Heart right ventricle (tissue), 16 donors: ENCODE data around the gene MESP2. TPM values are rescaled to one million over a fixed set of nuclear protein-coding genes. Genes with fewer than 3 reads are reported as not detected.
A peak's percentile ranks its signal among the peaks of the same experiment; 100 is the strongest.
"Not testable (repeated sequence)": the region's sequence is repeated elsewhere in the genome, so short reads cannot be mapped to it uniquely, and the experiment has no call there.

Experiments
- ATAC-seq, 8 donors: fragments of 200-7000 bp; cut with Tn5 transposase; one replicate each; pipeline ENCODE4 v1.9.1; 2020; ENCODE audit warnings: mild to moderate bottlenecking in 8 of 8, moderate library complexity in 8 of 8, moderate number of reproducible peaks in 1 of 8
- DNase-seq, 2 donors: peaks; one replicate each; pipeline ENCODE4 v3.0.0-alpha.2; 2020
- H3K27ac ChIP-seq, 10 donors: fragments of 200-600 bp; sonication (generic) in 2 of 10; one replicate each; pipeline versions ENCODE4 v1.5.0 to v1.8.0; 2020 to 2022; ENCODE audit warnings: mild to moderate bottlenecking in 3 of 10
- H3K27me3 ChIP-seq, 7 donors: fragments of 200-600 bp; one replicate each; pipeline ENCODE4 v1.8.0; 2021 to 2022; ENCODE audit warnings: mild to moderate bottlenecking in 2 of 7
- H3K36me3 ChIP-seq, 9 donors: fragments of 200-600 bp; sonication (generic) in 1 of 9; one replicate each; pipeline versions ENCODE4 v1.5.0 to v1.8.0; 2020 to 2022; ENCODE audit warnings: mild to moderate bottlenecking in 2 of 9
- H3K4me1 ChIP-seq, 9 donors: fragments of 200-600 bp; sonication (generic) in 1 of 9; one replicate each; pipeline versions ENCODE4 v1.5.0 to v1.8.0; 2020 to 2022; ENCODE audit warnings: mild to moderate bottlenecking in 4 of 9
- H3K4me3 ChIP-seq, 10 donors: fragments of 200-600 bp; sonication (generic) in 2 of 10; one replicate each; pipeline versions ENCODE4 v1.5.0 to v1.8.0; 2020 to 2022; ENCODE audit warnings: mild to moderate bottlenecking in 7 of 10, moderate library complexity in 2 of 10
- H3K9me3 ChIP-seq, 11 donors: fragments of 200-600 bp in 10 of 11; sonication (generic) in 2 of 11; one replicate each; pipeline versions ENCODE4 v1.5.0 to v1.8.0; 2013 to 2022; ENCODE audit warnings: mild to moderate bottlenecking in 2 of 11, control low read depth in 1 of 11, moderate library complexity in 1 of 11
- WGBS, 2 donors: extraction: QIAGEN DNeasy Blood & Tissue Kit; methylation state at CpG; one replicate each; pipeline ENCODE4 v1.1.7; 2013; ENCODE audit warnings: inconsistent platforms in 1 of 2; 5-methylcytosine and 5-hydroxymethylcytosine counted together
- intact Hi-C, 10 donors: fragments of 100-400 bp; cut with DNase I; formaldehyde crosslinking; loops; one replicate each; pipeline versions ENCODE4 v1.11.1 to v1.14.2; 2022
- polyA plus RNA-seq, 2 donors: library from polyadenylated mRNA; stranded (reverse); fragments of 200-250 nt; gene quantifications; one replicate each; pipeline ENCODE4 v1.2.3, GENCODE V29; 2013
- total RNA-seq, 10 donors: library from RNA; stranded (reverse); fragmentation: NEBNext Ultra II Directional in 3 of 10; extraction: Animal tissue kit (Norgen Biotek cat#: 25700) in 3 of 10; gene quantifications; one replicate each; pipeline versions ENCODE4 v1.2.1 to v1.2.4, GENCODE V29; 2021 to 2023
- TF ChIP-seq, protein P1 (sequence below), 9 donors: fragments of 200-600 bp; sonication (generic) in 2 of 9; IDR thresholded peaks; one replicate each; pipeline versions ENCODE4 v1.5.0 to v1.8.0; 2021 to 2022; ENCODE audit warnings: antibody characterized with exemption in 9 of 9, mild to moderate bottlenecking in 5 of 9, moderate library complexity in 1 of 9
- donor health status: Arrhythmogenic right ventricular cardiomyopathy.
- donor health status: ischemic (EF 13 %, LVEDD 7.1; RV severe dilation, severe dysfunction).
- donor health status: healthy with polysubstance abuse.
- donor health status: DM: no; HTN: yes; CAD: no.
- donor health status: DM: no; HTN: no; CAD: no.
- donor health status: ischemic (EF 25% LVEDD 6.9; RV normal size, moderate dysfunction).
- donor health status: ischemic (EF 25% LVEDD 5.7; RV mildly dilated, moderate dysfunction).
- donor health status: healthy.
- donor health status: DM: yes; HTN: yes; CAD: no.
- donor health status: Ischemic cardiomyopathy.
- donor health status: ischemic (EF 35%, LVEDD 5.7; RV mildly dilated, moderate dysfunction).
- donor health status: nonischemic (EF 11% LVEDD 7.7; RV severe dilation, severe dysfunction).
- donor health status: DM: yes; HTN: yes; CAD: no.
- donor health status: PGD.
- donor health status: ischemic (EF 29% LVEDD 5.4; RV normal size, mild dysfunction).
- donor health status: nonischemic (EF 23%, LVEDD 6.1; RV moderate dilation, normal function).

MESP2 gene
- total and polyA plus RNA-seq, 12 donors = 0.04 to 0.73 (median 0.32) TPM; not detected in 5

GRCh38 chr15:89781055-89781454 is 4.9 kb downstream of the MESP2 start:
- H3K4me3 ChIP-seq = no peak overlapping the region
- H3K27ac ChIP-seq = peak overlapping the region in 1 of 10 donors; percentile 12
- ATAC-seq = no peak
- no peak for DNase-seq
- H3K9me3 ChIP-seq = no peaks in the 10 kb centered on the region
- 75 to 90% methylated on average over 6 of the region's 6 CpGs for WGBS, 2 donors
- intact Hi-C loops = no loop called here
- peaks cover 2 to 42% (median 10%) of the 10 kb centered on the region in 9 donors for H3K4me1 ChIP-seq
- TF ChIP-seq, protein P1, sequence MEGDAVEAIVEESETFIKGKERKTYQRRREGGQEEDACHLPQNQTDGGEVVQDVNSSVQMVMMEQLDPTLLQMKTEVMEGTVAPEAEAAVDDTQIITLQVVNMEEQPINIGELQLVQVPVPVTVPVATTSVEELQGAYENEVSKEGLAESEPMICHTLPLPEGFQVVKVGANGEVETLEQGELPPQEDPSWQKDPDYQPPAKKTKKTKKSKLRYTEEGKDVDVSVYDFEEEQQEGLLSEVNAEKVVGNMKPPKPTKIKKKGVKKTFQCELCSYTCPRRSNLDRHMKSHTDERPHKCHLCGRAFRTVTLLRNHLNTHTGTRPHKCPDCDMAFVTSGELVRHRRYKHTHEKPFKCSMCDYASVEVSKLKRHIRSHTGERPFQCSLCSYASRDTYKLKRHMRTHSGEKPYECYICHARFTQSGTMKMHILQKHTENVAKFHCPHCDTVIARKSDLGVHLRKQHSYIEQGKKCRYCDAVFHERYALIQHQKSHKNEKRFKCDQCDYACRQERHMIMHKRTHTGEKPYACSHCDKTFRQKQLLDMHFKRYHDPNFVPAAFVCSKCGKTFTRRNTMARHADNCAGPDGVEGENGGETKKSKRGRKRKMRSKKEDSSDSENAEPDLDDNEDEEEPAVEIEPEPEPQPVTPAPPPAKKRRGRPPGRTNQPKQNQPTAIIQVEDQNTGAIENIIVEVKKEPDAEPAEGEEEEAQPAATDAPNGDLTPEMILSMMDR (IDR thresholded peaks at IDR 0.05) = no peak
- peaks cover 0 to 17% (median 0%) of the 10 kb centered on the region in 9 donors for H3K36me3 ChIP-seq
- H3K27me3 ChIP-seq = peaks cover 0 to 10% (median 0%) of the 10 kb centered on the region in 7 donors

- DNase-seq = no peak
- H3K9me3 ChIP-seq = peaks cover 0 to 6% (median 0%) of the 10 kb centered on the region in 11 donors
- H3K36me3 ChIP-seq = peaks cover 0 to 17% (median 0%) of the 10 kb centered on the region in 9 donors
- peak in 1 of 8 donors; percentile 54 for ATAC-seq
- peaks cover 0 to 3% (median 0%) of the 10 kb centered on the region in 7 donors for H3K27me3 ChIP-seq
- intact Hi-C loops = no loop called here
- H3K4me1 ChIP-seq = peaks cover 0 to 32% (median under 1%) of the 10 kb centered on the region in 9 donors
- H3K4me3 ChIP-seq = no peak overlapping the region
- peak overlapping the region in 1 of 10 donors; percentile 12 for H3K27ac ChIP-seq
- TF ChIP-seq, protein P1 (IDR thresholded peaks at IDR 0.05) = no peak
- WGBS, 2 donors = 78 to 80% methylated on average over 15 of the region's 15 CpGs
These were observed 5.9 kb downstream of the MESP2 start for GRCh38 chr15:89781891-89782618.

GRCh38 chr15:89782619-89782950 is 6.5 kb downstream of the MESP2 start:
- intact Hi-C loops = not testable (repeated sequence)
- peaks cover 0 to 20% (median 0%) of the 10 kb centered on the region in 9 donors for H3K36me3 ChIP-seq

DNA sequence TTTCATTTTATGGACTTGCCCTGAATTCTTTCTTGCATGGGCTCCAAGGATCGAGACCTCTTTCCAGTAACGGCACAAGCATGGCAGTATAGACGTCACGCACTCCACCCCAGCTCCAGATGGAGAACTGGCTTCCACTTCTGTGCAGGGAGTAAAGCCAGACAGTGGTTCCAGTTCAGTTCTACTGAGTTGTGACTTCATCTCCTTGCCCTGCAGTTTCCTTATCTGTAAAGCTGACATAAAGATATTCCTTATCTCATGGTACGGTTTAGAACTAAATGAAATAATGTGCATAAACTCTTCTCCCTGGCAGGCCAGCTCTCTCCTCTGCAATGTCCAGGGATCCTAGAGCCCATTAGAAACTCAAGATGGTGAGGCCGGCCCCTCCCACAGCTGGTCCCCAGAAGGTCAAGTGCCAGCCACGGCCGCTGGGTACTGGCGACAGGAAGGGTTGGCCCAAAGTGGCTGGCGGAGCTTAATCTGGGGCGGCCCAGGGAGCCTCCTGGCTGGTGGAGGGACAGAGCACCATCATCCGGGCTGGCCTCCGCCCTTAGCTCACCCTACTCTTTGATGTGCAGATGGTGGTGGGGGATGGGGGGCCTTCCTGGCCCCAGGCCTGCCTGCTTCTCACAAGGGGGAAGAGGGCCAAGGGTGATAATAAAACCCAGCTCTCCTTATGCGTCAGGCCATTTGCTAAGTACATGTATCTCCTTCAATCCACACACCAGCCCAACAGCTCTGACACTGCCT is 7.2 kb downstream of the MESP2 start:
- 62 to 70% methylated on average over 14 of the region's 14 CpGs for WGBS, 2 donors
- ATAC-seq (peak in 3 of 8 donors; percentile 19 to 45 (median 31)), DNase-seq (no peak)
- Histone ChIP-seq H3K27me3 (no peaks in the 10 kb centered on the region), H3K4me1 (peaks cover 0 to 28% (median 0%) of the 10 kb centered on the region in 9 donors), H3K9me3 (peaks cover 0 to 19% (median 4%) of the 10 kb centered on the region in 11 donors), H3K27ac (no peak overlapping the region), H3K4me3 (no peak overlapping the region), H3K36me3 (peaks cover 0 to 27% (median 0%) of the 10 kb centered on the region in 9 donors)
- intact Hi-C loops = no loop called here
- TF ChIP-seq, protein P1 (IDR thresholded peaks at IDR 0.05) = no peak

More at GRCh38 chr15:89782619-89782950, 6.5 kb downstream of the MESP2 start:
- H3K9me3 ChIP-seq = peaks cover 0 to 12% (median 1%) of the 10 kb centered on the region in 11 donors
- not testable (repeated sequence) for DNase-seq, H3K27ac ChIP-seq, H3K27me3 ChIP-seq, ATAC-seq, H3K4me3 ChIP-seq
- H3K4me1 ChIP-seq = peaks cover 0 to 28% (median 0%) of the 10 kb centered on the region in 9 donors
- 91 to 96% methylated on average over 9 of the region's 9 CpGs for WGBS, 2 donors
